ENCODE data around the gene TBX19.

DNA sequence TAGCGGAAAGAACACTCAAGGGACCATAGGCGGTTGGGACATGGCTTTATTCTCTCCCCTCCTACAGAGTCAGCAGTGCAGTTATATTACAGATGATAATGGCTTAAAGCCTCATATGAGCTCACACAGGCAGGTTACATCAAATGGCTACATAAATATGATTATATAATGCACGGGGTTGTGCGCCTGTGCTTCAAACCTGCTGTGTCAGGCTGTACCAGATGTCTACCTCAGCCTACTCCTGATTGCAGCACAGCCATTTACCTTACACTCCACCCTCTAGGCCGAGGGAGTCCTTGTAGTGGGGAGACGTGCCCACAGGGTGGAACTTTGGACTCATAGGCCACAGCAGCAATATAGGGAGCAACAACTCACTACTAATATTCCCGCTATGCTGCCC is 16.4 kb upstream of the TBX19 start:
- TF ChIP-seq, protein P1, sequence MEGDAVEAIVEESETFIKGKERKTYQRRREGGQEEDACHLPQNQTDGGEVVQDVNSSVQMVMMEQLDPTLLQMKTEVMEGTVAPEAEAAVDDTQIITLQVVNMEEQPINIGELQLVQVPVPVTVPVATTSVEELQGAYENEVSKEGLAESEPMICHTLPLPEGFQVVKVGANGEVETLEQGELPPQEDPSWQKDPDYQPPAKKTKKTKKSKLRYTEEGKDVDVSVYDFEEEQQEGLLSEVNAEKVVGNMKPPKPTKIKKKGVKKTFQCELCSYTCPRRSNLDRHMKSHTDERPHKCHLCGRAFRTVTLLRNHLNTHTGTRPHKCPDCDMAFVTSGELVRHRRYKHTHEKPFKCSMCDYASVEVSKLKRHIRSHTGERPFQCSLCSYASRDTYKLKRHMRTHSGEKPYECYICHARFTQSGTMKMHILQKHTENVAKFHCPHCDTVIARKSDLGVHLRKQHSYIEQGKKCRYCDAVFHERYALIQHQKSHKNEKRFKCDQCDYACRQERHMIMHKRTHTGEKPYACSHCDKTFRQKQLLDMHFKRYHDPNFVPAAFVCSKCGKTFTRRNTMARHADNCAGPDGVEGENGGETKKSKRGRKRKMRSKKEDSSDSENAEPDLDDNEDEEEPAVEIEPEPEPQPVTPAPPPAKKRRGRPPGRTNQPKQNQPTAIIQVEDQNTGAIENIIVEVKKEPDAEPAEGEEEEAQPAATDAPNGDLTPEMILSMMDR (IDR thresholded peaks at IDR 0.05 in 4 of 5, conservative IDR thresholded peaks at IDR 0.05 in 1 of 5), result no peak
- no peak for TF ChIP-seq POLR2A (IDR thresholded peaks at IDR 0.05)
